HepG2 (cell line): ENCODE results near the gene ZNF217.
"Not testable (repeated sequence)": the region's sequence is repeated elsewhere in the genome, so short reads cannot be mapped to it uniquely, and the experiment has no call there.

Source experiments
- NFE2L2 ChIP-seq: fragments of 150-350 bp; IDR thresholded peaks from 2 replicates; pipeline ENCODE4 v1.6.1; 2014; ENCODE audit warnings: low read length
- TCF7L2 ChIP-seq: IDR thresholded peaks from 2 replicates; pipeline ENCODE4 v1.6.1; 2011; ENCODE audit warnings: mild to moderate bottlenecking, low read depth, low read length, moderate library complexity
- TF ChIP-seq, protein P1 (sequence below): sonication (generic); formaldehyde crosslinking; IDR thresholded peaks from 2 replicates; pipeline ENCODE4 v1.9.0; 2021; ENCODE audit warnings: missing genetic modification reagents, mild to moderate bottlenecking, borderline replicate concordance

- TF ChIP-seq TCF7L2, NFE2L2: not testable (repeated sequence)
- TF ChIP-seq, protein P1, sequence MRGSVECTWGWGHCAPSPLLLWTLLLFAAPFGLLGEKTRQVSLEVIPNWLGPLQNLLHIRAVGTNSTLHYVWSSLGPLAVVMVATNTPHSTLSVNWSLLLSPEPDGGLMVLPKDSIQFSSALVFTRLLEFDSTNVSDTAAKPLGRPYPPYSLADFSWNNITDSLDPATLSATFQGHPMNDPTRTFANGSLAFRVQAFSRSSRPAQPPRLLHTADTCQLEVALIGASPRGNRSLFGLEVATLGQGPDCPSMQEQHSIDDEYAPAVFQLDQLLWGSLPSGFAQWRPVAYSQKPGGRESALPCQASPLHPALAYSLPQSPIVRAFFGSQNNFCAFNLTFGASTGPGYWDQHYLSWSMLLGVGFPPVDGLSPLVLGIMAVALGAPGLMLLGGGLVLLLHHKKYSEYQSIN (CRISPR knock-in tag), result not testable (repeated sequence)
Measured at GRCh38 chr20:53536382-53536781, 57.3 kb downstream of the ZNF217 start.
